GM12875 (cell line): ENCODE measurements around the gene RERE.

Experiments used
- H3K4me3 ChIP-seq: one replicate; pipeline ENCODE4 v1.5.1; 2011; ENCODE audit warnings: low read depth, low read length, control low read depth
- CTCF ChIP-seq: IDR thresholded peaks from 2 replicates; pipeline ENCODE4 v1.5.1; 2011; ENCODE audit warnings: low read depth, mild to moderate bottlenecking, control low read depth, inconsistent platforms, low read length, moderate library complexity, borderline replicate concordance; ENCODE audit not compliant: insufficient read depth

RERE gene

GRCh38 chr1:8419172-8419571 lies 398.3 kb downstream of the RERE start:
- no peak for TF ChIP-seq CTCF
- no peak overlapping the region for H3K4me3 ChIP-seq

GRCh38 chr1:8418301-8418700 lies 399.1 kb downstream of the RERE start:
- no peak overlapping the region for H3K4me3 ChIP-seq
- TF ChIP-seq CTCF, result no peak

DNA sequence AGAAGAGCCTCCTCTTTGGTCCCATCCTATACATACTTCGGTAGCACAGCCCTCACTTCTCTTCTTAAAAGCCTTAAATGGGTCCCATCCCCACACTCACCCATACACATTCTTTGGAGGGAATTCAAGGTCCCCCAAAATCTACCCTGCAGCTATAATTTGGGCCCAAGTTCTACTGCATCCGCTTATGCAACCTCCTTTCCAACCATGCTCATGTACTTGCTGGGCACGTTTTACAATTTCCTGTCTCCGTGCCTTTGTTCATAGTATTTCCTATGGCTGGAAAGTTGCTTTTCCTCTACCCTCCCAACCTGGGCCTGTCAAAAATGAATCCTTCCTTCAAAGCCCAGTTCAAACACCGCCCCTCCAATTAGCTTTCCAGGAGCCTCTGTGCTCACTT lies 399.8 kb downstream of the RERE start:
- no peak overlapping the region for H3K4me3 ChIP-seq
- TF ChIP-seq CTCF, result no peak

- H3K4me3 ChIP-seq, result no peak overlapping the region
- TF ChIP-seq CTCF, result no peak
These were observed 400.6 kb downstream of the RERE start for GRCh38 chr1:8416881-8417280.

DNA sequence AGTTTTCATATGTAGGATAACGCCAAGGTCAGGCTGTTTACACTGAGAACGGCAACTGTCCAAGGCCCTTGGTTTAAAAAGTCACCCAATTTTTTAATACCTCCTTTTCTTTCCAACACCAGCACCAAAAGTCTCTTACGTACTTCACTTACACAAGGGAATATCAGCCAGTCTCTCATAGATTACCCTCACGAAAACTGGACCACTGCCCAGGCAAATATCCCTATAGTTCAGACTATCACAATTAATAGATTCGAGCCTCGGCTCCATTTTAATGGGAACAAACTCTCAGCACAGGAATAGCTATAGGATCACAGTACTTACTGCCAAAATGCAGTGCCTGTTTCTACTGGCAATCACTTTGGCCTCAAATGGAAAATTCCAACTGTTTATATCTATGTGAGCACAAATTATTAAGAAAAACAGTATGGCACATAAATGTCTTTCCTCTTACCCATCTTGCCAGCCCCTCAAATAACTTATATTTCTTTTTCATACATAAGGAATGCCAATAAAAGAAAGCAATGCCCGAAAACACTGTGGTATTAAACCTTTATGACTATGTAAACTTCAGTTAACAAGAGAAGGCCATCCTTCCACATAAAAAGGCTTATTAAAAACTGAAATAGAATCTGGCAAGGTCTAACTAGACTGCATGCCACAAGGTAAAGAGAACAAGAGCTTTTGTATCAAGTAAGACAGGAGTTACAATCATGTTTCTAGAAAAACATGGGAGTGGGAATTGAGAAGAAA lies 401.7 kb downstream of the RERE start:
- H3K4me3 ChIP-seq, result no peak overlapping the region
- no peak for TF ChIP-seq CTCF

- TF ChIP-seq CTCF, result no peak
- no peak overlapping the region for H3K4me3 ChIP-seq
These were observed 405.1 kb downstream of the RERE start for GRCh38 chr1:8412183-8412831.

DNA sequence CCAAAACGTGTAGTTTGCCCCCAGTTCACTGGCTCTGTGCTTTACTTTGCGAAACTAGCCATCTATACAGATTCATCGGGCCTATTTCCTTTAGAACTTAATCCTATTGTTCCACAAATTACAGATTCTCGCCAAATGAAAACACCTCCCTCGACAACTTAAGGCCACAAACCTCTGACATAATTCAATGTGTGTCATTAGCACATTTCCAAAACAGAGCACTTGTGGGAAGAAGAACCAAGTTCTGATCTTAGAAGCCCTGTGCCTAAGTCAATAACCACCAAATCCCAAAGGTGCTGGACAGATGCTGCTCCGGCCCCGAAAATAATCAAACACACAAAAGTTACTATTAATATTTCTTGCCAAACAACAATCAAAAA lies 405.6 kb downstream of the RERE start:
- TF ChIP-seq CTCF, result no peak
- no peak overlapping the region for H3K4me3 ChIP-seq
